K562 (cell line): Measurements from ENCODE around the gene RNH1. TPM values are rescaled to one million over a fixed set of nuclear protein-coding genes. Genes with fewer than 3 reads are reported as not detected.

Experiments used
- BMI1 ChIP-seq: fragments of 150-350 bp; IDR thresholded peaks from 2 replicates; pipeline ENCODE4 v1.6.1; 2014; ENCODE audit warnings: low read length
- NR1H2 ChIP-seq: sonication (generic); formaldehyde crosslinking; IDR thresholded peaks from 2 replicates; pipeline ENCODE4 v1.4.0; 2020; ENCODE audit warnings: mild to moderate bottlenecking, missing genetic modification reagents
- XRCC3 ChIP-seq: fragments of 450-650 bp; IDR thresholded peaks from 2 replicates; pipeline ENCODE4 v1.6.1; 2017; ENCODE audit warnings: mild to moderate bottlenecking, moderate library complexity
- ZNF764 ChIP-seq: fragments of 250-450 bp; sonication (Bioruptor Pico); IDR thresholded peaks from 2 replicates; pipeline ENCODE4 v1.4.0; 2020; ENCODE audit warnings: low read depth, mild to moderate bottlenecking, moderate library complexity
- polyA plus RNA-seq, 8 experiments: library from polyadenylated mRNA; depleted of rRNA in 4 of 8; stranded (reverse) in 5 of 8; unstranded in 3 of 8; fragments of >200 nt; fragmentation: Nextera tagmentation in 2 of 8; fragmentation: Illumina TruSeq in 1 of 8; extraction: Ambion mirVana in 2 of 8; extraction: Trizol in 1 of 8; gene quantifications; 2 replicates each; pipeline versions ENCODE4 v1.2.1 to v1.2.3, GENCODE V29; 2011 to 2014; ENCODE audit warnings: inconsistent platforms in 1 of 8, missing spikeins in 1 of 8
- total RNA-seq, 7 experiments: library from RNA; depleted of rRNA in 6 of 7; stranded (reverse); fragments of >200 nt in 6 of 7; fragmentation: Illumina TruSeq in 2 of 7; extraction: Trizol in 2 of 7; gene quantifications; 2 replicates each; pipeline versions ENCODE4 v1.2.1 to v1.2.3, GENCODE V29; 2011 to 2021; ENCODE audit warnings: low replicate concordance in 1 of 7
- TF ChIP-seq, protein P1 (sequence below): fragments of 250-450 bp; sonication (Bioruptor Pico); IDR thresholded peaks from 2 replicates; pipeline ENCODE4 v1.4.0; 2020; ENCODE audit warnings: borderline replicate concordance
- TF ChIP-seq, protein P2 (sequence below): sonication (generic); formaldehyde crosslinking; IDR thresholded peaks from 2 replicates; pipeline ENCODE4 v1.8.0; 2022; ENCODE audit warnings: missing genetic modification reagents, mild to moderate bottlenecking, borderline replicate concordance
- TF ChIP-seq, protein P3 (sequence below), 2 experiments: fragments of 450-650 bp in 1 of 2; sonication (generic) in 1 of 2; formaldehyde crosslinking; conservative IDR thresholded peaks; 2 replicates each; pipeline versions ENCODE4 v1.4.0 to v1.8.1; 2020 to 2022; ENCODE audit warnings: mild to moderate bottlenecking in 1 of 2, missing genetic modification reagents in 1 of 2
- TF ChIP-seq, protein P4 (sequence below): sonication (generic); formaldehyde crosslinking; IDR thresholded peaks from 2 replicates; pipeline ENCODE4 v1.8.0; 2022; ENCODE audit warnings: missing genetic modification reagents, mild to moderate bottlenecking, moderate library complexity, borderline replicate concordance

Gene RNH1
- total and polyA plus RNA-seq, 9 of the 15 experiments (the other 6 are each of a cell fraction or from before 2014, with no cell fraction given): 2.5 to 160 (median 44.3) TPM

DNA sequence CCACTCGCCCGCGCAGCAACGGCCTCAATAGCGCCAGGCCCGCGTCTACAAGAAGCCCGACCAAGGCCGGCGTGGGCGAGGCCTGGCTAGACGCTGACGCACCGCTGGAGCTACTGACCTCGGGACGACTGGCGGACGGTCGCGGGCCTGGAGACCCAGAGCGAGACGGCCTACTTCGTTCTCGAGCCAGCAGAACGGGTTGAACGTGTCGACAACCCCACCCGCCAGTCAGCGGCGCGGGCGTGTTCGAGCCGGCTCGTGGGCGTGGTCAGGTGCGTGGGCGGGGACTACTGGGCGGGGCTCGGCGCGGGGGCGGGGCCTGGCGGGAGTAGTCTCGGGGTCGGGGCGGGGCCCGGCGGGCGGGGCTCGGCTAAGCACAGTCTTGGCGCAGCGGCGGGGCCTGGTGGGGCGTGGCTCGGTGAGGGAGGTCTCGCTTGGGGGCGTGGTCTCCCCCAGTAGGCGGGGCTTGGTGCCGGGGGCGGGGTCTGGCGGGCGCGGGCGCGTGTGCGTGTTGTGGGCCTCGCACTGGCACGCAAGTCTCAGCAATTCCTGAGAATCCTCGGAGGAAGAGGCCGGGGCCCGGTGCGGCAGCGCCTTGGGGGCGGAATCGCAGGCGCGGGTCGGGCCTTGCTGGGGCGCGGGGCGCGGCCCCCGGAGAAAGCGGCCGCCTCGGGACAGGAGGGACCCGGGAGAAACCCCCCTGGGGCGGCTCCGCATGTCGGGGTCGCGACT, at the start of gene RNH1 (continued):
- TF ChIP-seq, protein P1, sequence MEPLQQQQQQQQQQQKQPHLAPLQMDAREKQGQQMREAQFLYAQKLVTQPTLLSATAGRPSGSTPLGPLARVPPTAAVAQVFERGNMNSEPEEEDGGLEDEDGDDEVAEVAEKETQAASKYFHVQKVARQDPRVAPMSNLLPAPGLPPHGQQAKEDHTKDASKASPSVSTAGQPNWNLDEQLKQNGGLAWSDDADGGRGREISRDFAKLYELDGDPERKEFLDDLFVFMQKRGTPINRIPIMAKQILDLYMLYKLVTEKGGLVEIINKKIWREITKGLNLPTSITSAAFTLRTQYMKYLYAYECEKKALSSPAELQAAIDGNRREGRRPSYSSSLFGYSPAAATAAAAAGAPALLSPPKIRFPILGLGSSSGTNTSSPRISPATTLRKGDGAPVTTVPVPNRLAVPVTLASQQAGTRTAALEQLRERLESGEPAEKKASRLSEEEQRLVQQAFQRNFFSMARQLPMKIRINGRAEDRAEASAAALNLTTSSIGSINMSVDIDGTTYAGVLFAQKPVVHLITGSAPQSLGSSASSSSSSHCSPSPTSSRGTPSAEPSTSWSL (CRISPR knock-in tag): no peak
- no peak for TF ChIP-seq XRCC3
- TF ChIP-seq, protein P2, sequence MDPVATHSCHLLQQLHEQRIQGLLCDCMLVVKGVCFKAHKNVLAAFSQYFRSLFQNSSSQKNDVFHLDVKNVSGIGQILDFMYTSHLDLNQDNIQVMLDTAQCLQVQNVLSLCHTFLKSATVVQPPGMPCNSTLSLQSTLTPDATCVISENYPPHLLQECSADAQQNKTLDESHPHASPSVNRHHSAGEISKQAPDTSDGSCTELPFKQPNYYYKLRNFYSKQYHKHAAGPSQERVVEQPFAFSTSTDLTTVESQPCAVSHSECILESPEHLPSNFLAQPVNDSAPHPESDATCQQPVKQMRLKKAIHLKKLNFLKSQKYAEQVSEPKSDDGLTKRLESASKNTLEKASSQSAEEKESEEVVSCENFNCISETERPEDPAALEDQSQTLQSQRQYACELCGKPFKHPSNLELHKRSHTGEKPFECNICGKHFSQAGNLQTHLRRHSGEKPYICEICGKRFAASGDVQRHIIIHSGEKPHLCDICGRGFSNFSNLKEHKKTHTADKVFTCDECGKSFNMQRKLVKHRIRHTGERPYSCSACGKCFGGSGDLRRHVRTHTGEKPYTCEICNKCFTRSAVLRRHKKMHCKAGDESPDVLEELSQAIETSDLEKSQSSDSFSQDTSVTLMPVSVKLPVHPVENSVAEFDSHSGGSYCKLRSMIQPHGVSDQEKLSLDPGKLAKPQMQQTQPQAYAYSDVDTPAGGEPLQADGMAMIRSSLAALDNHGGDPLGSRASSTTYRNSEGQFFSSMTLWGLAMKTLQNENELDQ (CRISPR knock-in tag): no peak
- TF ChIP-seq, protein P3, sequence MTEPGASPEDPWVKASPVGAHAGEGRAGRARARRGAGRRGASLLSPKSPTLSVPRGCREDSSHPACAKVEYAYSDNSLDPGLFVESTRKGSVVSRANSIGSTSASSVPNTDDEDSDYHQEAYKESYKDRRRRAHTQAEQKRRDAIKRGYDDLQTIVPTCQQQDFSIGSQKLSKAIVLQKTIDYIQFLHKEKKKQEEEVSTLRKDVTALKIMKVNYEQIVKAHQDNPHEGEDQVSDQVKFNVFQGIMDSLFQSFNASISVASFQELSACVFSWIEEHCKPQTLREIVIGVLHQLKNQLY (CRISPR knock-in tag; conservative IDR thresholded peaks at IDR 0.05): peak in 1 of 2 experiments; percentile 58; a peak in 1 of 4 replicates
- no peak for TF ChIP-seq NR1H2 (CRISPR knock-in tag)
- TF ChIP-seq, protein P4, sequence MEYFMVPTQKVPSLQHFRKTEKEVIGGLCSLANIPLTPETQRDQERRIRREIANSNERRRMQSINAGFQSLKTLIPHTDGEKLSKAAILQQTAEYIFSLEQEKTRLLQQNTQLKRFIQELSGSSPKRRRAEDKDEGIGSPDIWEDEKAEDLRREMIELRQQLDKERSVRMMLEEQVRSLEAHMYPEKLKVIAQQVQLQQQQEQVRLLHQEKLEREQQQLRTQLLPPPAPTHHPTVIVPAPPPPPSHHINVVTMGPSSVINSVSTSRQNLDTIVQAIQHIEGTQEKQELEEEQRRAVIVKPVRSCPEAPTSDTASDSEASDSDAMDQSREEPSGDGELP (CRISPR knock-in tag): no peak; the same call in 1 of the 2 replicates
- TF ChIP-seq ZNF764 (CRISPR knock-in tag): no peak
- no peak for TF ChIP-seq BMI1
